GM10266 (cell line): ENCODE results near the gene NARS2.

Experiments used
- DNase-seq: peaks from one replicate; pipeline ENCODE4 v3.0.0; 2012; ENCODE audit errors: extremely low spot score
- TF ChIP-seq, protein P1 (sequence below): IDR thresholded peaks from 2 replicates; pipeline ENCODE4 v1.5.1; 2012; ENCODE audit warnings: mild to moderate bottlenecking, low read depth; ENCODE audit not compliant: control insufficient read depth, insufficient read depth; ENCODE audit errors: missing control alignments

Gene NARS2

DNA sequence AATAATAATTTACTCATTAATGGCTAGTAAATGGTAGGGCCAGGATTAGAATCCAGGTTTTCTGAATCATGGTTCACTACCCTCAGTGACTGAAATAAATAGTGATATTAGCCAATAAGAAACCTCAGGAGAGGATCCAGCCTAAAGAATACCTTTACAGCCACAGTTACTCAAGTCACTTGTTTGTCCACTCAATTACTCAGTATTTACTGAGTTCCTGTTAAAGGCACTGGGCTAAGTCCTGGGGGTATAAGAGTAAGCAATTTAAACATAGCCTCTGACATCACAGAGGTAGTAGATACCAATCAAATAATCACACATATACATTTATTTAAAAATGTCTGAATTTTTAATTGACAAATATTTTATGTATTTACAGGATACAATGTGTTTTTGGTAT lies 100.2 kb downstream of the NARS2 start:
- TF ChIP-seq, protein P1, sequence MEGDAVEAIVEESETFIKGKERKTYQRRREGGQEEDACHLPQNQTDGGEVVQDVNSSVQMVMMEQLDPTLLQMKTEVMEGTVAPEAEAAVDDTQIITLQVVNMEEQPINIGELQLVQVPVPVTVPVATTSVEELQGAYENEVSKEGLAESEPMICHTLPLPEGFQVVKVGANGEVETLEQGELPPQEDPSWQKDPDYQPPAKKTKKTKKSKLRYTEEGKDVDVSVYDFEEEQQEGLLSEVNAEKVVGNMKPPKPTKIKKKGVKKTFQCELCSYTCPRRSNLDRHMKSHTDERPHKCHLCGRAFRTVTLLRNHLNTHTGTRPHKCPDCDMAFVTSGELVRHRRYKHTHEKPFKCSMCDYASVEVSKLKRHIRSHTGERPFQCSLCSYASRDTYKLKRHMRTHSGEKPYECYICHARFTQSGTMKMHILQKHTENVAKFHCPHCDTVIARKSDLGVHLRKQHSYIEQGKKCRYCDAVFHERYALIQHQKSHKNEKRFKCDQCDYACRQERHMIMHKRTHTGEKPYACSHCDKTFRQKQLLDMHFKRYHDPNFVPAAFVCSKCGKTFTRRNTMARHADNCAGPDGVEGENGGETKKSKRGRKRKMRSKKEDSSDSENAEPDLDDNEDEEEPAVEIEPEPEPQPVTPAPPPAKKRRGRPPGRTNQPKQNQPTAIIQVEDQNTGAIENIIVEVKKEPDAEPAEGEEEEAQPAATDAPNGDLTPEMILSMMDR, result no peak
- DNase-seq, result no peak

DNA sequence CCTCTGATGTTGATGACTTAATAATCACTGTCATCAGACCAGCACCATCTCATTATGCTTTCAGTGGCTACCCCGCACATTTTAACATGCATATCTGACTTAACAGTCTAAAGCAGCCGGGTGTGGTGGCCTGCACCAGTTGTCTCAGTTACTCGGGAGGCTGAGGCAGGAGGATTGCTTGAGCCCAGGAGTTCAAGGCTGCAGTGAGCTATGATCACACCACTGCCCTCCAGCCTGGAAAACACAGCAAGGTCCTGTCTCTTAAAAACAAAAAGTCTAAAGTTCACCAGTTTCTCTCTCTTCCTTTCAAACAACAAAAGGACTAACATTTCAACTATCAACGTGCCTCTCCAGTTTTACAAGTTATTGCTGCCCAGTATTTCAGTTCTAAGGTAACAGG lies 101.8 kb downstream of the NARS2 start:
- no peak for DNase-seq
- TF ChIP-seq, protein P1, result no peak

DNA sequence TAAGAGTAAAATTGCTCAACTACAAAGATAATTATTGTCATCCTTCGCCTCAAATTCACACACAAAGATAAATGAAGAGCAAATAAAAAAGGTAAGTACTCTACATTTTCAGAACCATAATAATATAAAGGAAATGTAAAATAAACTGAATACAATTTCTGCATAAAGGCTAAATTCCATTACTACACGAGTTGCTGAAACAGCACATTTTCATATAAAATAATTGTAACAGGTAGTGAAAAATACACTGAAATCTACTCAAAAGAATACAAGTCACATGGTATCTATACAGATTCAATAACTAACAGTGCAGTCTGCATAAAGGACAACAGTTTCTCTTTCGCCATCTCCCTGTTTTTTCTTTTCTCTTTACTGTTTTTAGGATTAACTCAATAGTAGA lies 102.3 kb downstream of the NARS2 start:
- DNase-seq, result no peak
- TF ChIP-seq, protein P1, result no peak

DNA sequence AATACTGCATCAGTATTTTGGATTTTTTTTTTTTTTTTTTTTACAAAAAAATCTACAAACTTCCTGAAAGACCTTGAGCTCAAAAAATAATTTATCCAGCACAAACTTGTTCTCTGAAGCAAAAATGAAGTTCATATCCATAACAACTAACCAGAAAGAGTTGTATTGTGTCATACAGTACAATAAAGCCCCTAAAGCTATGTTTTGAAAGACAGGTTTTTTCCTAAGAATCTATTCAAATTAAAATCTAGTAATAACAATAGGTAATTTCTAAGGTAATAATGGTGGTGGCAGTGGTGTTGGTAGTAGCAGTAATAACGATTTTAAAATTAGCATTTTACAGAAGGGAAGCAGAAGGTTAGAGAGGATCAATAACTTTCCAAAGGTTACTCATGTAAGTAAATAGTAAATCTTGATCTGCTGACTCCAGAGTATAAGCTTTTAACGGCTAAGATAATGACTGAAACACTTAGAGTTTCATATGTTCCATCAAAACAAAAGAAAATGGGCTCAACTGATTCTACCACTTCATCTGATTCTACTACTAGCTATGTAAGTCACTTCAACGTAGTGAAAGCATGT lies 103.7 kb downstream of the NARS2 start:
- no peak for DNase-seq
- TF ChIP-seq, protein P1, result no peak

DNA sequence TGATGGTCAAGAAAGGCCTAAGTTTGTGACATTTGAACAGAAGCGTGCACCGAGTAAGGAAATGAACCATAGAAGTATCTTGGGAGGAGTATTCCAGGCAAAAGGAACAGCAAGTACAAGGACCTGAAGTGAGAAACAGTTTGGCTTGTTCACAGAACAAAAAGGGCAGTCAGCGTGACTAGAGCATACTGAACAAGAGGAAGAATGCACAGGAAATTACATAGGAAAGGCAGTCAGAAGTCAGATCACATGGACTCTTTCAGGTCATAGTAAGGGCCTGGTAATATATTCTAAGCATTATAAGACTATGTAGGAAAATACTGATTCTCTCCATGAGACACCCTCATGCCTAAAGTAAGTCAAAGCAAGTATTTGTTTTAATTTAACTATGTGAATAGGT lies 104.8 kb downstream of the NARS2 start:
- no peak for DNase-seq
- TF ChIP-seq, protein P1, result no peak

DNA sequence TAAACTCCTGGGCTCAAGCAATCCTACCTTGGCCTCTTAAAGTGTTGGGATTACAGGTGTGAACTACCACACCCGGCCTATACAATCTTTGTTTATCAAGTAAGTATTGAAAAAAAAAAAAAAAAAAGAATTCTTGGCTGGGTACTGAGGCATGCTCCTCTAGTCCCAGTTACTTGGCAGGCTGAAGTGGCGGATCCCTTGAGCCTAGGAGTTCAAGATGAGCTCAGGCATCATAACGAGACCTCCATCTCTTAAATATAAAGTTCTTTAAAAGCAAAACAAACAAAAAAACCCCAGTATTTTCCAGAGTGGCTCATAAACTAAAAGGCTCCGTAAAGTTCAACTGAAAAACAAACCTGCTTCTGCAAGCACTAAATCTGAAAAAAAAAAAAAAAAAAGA lies 106.7 kb downstream of the NARS2 start:
- TF ChIP-seq, protein P1, result no peak
- no peak for DNase-seq

DNA sequence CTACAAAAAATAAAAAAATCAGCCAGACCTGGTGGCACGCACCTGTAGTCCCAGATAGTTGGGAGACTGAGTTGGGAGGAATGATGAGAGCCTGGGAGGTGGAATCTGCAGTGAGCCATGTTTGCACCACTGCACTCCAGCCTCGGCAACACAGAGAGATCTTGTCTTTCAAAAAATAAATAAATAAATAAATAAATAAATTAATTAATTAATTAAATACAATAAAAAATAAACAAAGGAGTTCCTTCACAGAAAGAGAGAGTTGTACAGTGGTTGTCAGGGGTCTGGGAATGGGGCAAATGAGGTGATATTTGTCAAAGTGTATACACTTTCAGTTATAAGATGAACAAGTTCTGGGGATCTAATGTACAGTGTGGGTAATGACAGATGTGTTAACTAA lies 107.3 kb downstream of the NARS2 start:
- TF ChIP-seq, protein P1, result no peak
- DNase-seq, result no peak
